ENCODE data around the gene NSMCE1.

NSMCE1 gene

GRCh38 chr16:27191352-27191924 lies 77.1 kb downstream of the NSMCE1 start:
- no peak for DNase-seq (ENCODE audit: low read depth)

- DNase-seq (ENCODE audit: low read depth) = no peak
Measured at GRCh38 chr16:27190316-27190871, 78.2 kb downstream of the NSMCE1 start.

GRCh38 chr16:27189335-27189972 lies 79.1 kb downstream of the NSMCE1 start:
- no peak for DNase-seq (ENCODE audit: low read depth)

GRCh38 chr16:27188633-27189032 lies 79.9 kb downstream of the NSMCE1 start:
- no peak for DNase-seq (ENCODE audit: low read depth)

GRCh38 chr16:27185776-27186130 lies 82.8 kb downstream of the NSMCE1 start:
- no peak for DNase-seq (ENCODE audit: low read depth)

- no peak for DNase-seq (ENCODE audit: low read depth)
Measured at GRCh38 chr16:27182906-27183405, 85.6 kb downstream of the NSMCE1 start.

- DNase-seq (ENCODE audit: low read depth) = no peak
Measured at GRCh38 chr16:27181019-27181790, 87.4 kb downstream of the NSMCE1 start.

- peak; percentile 54 for DNase-seq (ENCODE audit: low read depth)
Measured at GRCh38 chr16:27179500-27180072, 89.0 kb downstream of the NSMCE1 start.

- peak; percentile 29 for DNase-seq (ENCODE audit: low read depth)
Measured at GRCh38 chr16:27177031-27177774, 91.4 kb downstream of the NSMCE1 start.

- DNase-seq (ENCODE audit: low read depth) = no peak
Measured at GRCh38 chr16:27175888-27176287, 92.7 kb downstream of the NSMCE1 start.
